Epithelial cell of prostate (primary cell): ENCODE data around the gene ACP7.
"Not testable (repeated sequence)": the region's sequence is repeated elsewhere in the genome, so short reads cannot be mapped to it uniquely, and the experiment has no call there.

Experiments used
- DNase-seq: peaks from one replicate; pipeline ENCODE4 v3.0.0-alpha.2; 2011; ENCODE audit warnings: low read depth, low spot score
- H3K27ac ChIP-seq: fragments of 450-650 bp; 2 replicates; pipeline ENCODE4 v1.5.1; 2017; ENCODE audit warnings: mild to moderate bottlenecking

ACP7 gene, protein sequence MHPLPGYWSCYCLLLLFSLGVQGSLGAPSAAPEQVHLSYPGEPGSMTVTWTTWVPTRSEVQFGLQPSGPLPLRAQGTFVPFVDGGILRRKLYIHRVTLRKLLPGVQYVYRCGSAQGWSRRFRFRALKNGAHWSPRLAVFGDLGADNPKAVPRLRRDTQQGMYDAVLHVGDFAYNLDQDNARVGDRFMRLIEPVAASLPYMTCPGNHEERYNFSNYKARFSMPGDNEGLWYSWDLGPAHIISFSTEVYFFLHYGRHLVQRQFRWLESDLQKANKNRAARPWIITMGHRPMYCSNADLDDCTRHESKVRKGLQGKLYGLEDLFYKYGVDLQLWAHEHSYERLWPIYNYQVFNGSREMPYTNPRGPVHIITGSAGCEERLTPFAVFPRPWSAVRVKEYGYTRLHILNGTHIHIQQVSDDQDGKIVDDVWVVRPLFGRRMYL

GRCh38 chr19:39083983-39084731 lies at the start of gene ACP7:
ACP7 (plus strand) TSS chr19:39084368; CDS start chr19:39085270, 902 bp downstream.
- H3K27ac ChIP-seq = peak within 1 kb of the TSS; percentile 72
- DNase-seq = no peak

- H3K27ac ChIP-seq = no peak overlapping the region
- no peak for DNase-seq
Measured at GRCh38 chr19:39036581-39036980, 47.6 kb upstream of the ACP7 start.

- no peak overlapping the region for H3K27ac ChIP-seq
- DNase-seq = no peak
Measured at GRCh38 chr19:39037194-39037593, 47.0 kb upstream of the ACP7 start.

DNA sequence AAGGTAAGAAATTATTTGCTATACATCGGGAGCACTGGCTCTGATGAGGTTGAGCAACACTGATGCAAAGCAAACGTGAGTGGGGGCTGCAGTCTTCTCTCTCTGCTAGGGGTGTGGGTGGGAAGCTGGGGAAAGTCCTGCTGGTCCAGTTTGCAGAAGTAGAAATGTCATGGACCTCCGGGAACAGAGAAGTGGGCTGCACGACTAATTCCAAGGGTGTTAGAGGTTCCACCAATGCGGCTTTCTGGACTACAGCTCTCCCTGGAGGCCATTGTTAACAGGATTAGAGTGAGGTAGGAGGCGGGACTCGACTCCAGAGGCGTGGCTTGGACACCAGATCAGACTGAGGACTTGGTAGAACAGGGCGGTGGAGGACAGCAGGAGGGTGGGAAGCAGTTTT lies 46.1 kb upstream of the ACP7 start:
- DNase-seq = no peak
- no peak overlapping the region for H3K27ac ChIP-seq

DNA sequence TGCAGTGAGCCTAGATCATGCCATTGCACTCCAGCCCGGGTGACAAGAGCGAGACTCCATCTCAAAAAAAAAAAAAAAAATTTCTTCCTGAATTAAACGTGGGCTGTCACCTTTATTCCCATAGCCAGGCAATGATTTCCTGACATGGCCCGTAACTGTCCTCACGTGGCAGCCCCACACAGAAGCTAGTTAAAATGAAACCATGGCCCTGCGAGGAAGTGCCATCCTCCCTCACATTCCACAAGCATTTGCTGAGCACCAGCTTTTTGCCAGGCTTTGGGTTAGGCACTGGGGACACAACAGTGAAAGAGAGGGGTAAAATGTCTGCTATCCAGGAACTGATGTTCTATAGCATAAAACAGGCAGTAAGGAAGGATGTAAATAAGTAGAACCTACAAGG lies 38.7 kb upstream of the ACP7 start:
- DNase-seq = no peak

GRCh38 chr19:39046037-39046821 lies 37.9 kb upstream of the ACP7 start:
- no peak for DNase-seq
- H3K27ac ChIP-seq = no peak overlapping the region

More for the DNA sequence above, 38.7 kb upstream of the ACP7 start:
- no peak overlapping the region for H3K27ac ChIP-seq

DNA sequence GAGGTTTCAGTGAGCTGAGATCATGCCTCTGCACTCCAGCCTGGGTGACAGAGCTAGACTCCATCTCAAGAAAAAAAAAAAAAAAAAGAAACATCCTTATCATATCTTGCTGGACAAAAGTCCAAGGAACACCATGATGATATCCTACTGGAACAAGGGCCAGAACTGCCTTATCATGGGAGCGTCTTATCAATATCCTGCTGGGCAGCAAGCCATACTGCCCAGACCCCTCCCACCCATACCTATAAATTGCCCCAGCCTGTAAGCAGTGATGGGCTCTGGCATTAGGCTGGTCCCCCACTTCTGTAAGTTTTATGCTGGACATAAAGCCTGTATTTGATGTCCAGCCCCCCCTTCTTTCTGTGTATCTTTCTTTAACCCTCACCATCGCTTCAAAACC lies 37.1 kb upstream of the ACP7 start:
- no peak for DNase-seq
- H3K27ac ChIP-seq = no peak overlapping the region

GRCh38 chr19:39052243-39052746 lies 31.9 kb upstream of the ACP7 start:
- H3K27ac ChIP-seq = no peak overlapping the region
- DNase-seq = no peak

DNA sequence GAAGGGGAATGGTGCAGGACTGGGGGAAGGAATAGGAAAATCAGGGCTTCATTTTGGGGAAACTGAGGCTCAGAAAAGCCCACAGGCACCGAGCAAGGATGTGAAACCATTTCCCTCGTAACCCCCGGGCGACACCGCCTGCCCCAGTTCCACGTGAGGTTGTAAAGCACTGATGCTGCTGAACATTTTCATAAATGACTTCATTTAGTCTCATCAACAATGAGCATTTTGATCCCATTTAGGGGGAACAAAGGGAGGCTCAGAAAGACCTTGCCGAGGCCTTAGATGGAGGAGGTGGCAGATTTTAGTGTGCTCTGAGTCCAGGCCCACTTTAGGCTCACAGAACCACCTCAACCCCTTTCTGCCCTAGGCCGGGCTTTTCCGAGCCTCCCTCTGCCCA lies 31.3 kb upstream of the ACP7 start:
- H3K27ac ChIP-seq = no peak overlapping the region
- DNase-seq = no peak

DNA sequence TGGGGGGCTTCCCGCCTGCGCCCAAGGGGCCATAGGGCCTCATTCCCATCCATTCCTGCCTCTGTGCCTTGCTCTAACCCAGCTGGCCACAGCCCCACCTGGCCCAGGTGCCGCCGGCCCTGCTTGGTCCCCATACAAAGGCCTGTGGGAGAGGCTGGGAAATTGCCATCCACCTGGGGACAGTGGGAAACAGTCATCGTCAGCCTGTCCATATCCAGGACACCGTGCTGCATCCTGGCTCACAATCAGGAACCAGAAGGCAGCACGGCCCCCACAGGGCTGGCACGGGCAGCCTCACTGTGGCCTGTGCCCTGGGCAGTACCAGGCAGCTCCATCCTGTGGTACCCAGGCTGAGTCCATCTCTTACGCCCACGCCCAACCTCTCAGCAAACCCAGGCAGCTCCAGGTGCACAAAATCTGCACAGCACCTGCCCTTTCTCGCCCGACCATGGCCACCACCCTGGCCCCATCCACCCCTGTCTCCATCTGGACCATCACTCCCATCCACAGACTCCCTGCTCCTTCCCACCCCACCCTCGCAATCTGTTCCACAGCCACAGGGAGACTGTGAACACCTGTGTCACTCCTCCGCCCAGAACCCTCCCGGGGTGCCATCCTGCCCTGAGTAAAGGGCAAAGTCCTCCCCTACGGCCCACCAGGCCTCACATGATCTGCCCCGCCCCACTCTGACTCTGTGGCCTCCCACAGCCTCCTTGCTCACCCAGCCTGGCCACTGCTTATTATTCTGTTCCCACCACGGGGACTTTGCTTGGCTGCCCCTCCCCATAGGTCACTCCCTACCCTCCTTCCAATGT lies 30.7 kb upstream of the ACP7 start:
- no peak for DNase-seq
- no peak overlapping the region for H3K27ac ChIP-seq

DNA sequence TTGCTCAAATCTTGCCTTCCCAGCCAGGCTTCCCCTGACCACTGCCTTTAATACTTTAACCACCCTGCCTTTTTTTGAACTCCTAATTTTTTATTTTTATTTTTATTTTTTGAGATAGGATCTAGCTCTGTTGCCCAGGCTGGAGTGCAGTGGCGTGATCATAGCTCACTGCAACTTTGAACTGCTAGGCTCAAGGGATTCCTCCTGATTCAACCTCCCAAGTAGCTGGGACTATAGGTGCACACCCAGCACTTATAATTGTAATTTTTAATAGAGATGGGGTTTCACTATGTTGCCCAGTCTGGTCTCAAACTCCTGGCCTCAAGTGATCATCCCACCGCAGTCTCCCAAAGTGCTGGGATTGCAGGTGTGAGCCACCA lies 30.1 kb upstream of the ACP7 start:
- H3K27ac ChIP-seq = no peak overlapping the region
- no peak for DNase-seq

DNA sequence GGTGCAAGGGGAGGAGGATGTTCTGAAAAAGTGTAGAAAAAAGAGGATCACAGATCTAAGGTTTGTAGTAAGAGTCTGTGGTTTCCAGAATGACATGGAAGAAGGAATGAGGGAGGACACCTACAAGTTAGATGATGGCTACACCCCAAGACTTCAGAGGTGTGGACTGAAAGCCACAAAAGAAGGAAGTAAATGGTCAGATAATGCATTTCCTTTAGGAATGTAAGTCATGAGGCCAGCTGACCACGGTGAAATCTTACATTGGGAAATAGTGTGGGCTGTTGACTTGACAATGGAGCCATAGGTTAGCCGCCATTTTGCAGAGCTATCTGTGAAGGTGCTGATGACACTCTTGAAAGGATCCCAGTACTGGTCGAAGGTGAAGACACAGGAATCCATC lies 26.6 kb upstream of the ACP7 start:
- H3K27ac ChIP-seq = peak overlapping the region; percentile 24
- DNase-seq = no peak

GRCh38 chr19:39059302-39059701 lies 24.9 kb upstream of the ACP7 start:
- DNase-seq = no peak
- no peak overlapping the region for H3K27ac ChIP-seq

DNA sequence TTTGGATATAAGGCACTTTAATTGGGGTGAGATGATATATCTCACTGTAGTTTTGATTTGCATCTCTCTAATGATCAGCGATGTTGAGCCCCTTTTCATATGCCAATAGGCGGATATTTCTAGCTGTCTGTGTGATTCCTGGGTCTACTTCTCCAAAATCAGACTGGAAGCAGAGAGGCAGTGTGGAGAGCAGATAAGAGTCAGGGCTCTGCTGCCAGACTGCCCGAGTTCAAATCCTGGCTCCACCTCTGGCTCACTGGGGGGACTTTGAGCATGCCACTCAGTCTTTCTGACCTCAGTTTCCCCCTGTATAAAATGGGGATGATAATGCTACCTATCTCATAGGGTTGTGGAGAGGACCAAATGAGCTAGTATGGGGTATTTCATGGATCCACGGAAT lies 24.0 kb upstream of the ACP7 start:
- no peak overlapping the region for H3K27ac ChIP-seq

GRCh38 chr19:39064405-39064804 lies 19.8 kb upstream of the ACP7 start:
- H3K27ac ChIP-seq = no peak overlapping the region
- DNase-seq = no peak

More for the DNA sequence above, 24.0 kb upstream of the ACP7 start:
- DNase-seq = no peak

- DNase-seq = no peak
- no peak overlapping the region for H3K27ac ChIP-seq
Measured at GRCh38 chr19:39065928-39066327, 18.2 kb upstream of the ACP7 start.

GRCh38 chr19:39067104-39067503 lies 17.1 kb upstream of the ACP7 start:
- DNase-seq = no peak
- no peak overlapping the region for H3K27ac ChIP-seq

DNA sequence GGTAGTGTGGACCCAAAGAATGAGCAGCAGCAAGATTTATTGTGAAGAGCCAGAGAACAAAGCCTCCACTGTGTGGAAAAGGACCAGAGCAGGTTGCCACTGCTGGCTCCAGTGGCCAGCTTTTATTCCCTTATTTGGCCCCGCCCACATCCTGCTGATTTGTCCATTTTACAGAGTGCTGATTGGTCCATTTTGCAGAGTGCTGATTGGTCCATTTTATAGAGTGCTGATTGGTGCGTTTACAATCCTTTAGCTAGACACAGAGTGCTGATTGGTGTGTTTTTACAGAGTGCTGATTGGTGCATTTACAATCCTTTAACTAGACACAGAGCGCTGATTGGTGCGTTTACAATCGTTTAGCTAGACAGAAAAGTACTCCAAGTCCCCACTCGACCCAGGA lies 15.9 kb upstream of the ACP7 start:
- H3K27ac ChIP-seq, DNase-seq: not testable (repeated sequence)

GRCh38 chr19:39070888-39071287 lies 13.3 kb upstream of the ACP7 start:
- DNase-seq = no peak
- H3K27ac ChIP-seq = peak overlapping the region; percentile 36

DNA sequence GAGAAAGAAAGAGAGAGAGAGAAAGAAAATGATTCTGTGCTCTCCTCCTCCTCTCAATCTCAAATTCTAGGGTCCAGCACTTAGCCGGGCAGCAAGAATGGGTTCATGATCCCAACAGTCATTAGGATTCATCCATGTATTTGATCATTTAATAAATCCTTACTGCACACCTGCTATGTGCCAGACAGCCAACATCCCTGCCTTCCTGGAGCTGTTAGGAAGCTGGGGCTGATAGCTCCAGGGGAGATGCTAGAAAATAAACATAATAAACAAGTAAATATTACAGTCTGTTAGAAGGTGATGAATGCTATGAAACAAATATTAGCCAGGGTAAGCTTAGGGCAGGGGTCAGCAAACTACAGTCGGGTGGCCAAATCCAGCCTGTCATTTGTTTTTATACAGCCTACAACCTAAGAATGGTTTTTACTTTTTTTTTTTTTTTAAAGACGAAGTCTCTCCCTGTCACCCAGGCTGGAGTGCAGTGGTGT lies 9.9 kb upstream of the ACP7 start:
- peak overlapping the region; percentile 93 for H3K27ac ChIP-seq
- no peak for DNase-seq
